GM18951 (cell line): Measurements from ENCODE around the gene SNAP25.

Source experiments
- POLR2A ChIP-seq: IDR thresholded peaks from 4 replicates; pipeline ENCODE4 v1.6.1; 2011; ENCODE audit warnings: mild to moderate bottlenecking; ENCODE audit not compliant: insufficient read length, insufficient read depth; ENCODE audit errors: extremely low read depth
- in situ Hi-C: fragments of 300-500 bp; cut with MboI; formaldehyde crosslinking; loops from one replicate; pipeline ENCODE4 v1.12.0; 2022; ENCODE audit warnings: low sequenced_read_pairs, mixed read lengths, inconsistent platforms; ENCODE audit not compliant: unreplicated experiment

The SNAP25 gene

DNA sequence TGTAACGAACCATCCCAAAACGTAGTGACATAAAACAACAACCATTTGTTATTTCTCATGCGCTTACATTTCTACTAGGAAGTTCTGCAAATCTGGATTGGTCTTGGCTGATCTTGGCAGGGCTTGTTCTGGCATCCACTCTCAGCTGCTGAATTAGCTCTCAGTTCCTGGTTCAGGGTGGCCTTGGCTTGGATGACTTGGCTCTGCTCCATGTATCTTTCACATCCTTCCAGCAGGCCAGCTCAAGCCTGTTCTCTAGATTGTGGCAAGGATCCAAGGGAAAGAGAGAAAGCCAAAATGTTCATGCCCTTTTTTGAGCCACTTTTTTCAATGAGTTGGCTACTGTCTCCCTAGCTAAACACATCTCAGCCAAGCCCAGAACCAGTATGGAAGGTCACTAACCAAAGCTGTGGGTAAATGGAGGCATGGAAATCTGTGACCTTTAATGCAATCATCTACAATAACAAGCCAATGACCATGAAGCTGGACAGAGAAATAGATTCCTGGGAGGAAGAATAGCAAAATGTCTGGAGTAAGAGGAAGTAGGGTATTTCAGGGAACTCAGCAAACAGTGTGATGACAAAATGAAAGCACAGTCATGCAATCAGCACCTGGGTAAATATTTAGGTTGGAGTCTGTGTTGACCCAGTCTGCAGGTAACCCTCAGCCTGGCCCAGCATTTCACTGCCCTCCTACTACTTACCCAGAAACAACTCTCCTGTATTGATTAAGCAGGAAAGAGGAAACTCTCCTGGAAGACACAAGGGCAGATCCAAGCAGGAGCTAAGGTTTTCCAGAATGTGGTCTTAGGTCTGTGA, 32.7 kb upstream of the SNAP25 start:
- TF ChIP-seq POLR2A: no peak
- in situ Hi-C loops: no loop called here

GRCh38 chr20:10190456-10190855, 28.2 kb upstream of the SNAP25 start:
- in situ Hi-C loops: no loop called here
- TF ChIP-seq POLR2A: no peak

- TF ChIP-seq POLR2A: no peak
Observed at GRCh38 chr20:10192171-10192570, 26.5 kb upstream of the SNAP25 start.

DNA sequence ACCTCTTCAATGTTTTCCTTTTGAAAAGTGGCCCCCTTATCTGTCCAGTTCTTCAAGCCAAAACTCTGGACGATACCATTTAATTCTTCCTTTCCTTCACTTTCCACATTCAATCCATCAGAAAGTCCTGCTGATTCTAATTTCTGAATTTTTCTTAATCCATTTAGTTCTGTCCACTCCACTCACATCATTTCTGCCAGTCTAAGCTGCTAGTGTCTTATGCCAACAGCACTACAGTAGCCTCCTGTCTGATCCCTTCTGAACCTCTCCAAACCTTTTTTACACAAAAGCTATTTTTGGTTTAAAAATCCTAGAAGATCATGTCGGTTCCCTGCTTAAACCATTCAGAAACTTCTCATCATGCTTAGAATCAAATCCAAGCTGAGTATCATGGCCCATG, 24.5 kb upstream of the SNAP25 start:
- in situ Hi-C loops: no loop called here
- TF ChIP-seq POLR2A: no peak

More at GRCh38 chr20:10192171-10192570, 26.5 kb upstream of the SNAP25 start:
- in situ Hi-C loops: no loop called here

GRCh38 chr20:10200330-10200729, 18.3 kb upstream of the SNAP25 start:
- TF ChIP-seq POLR2A: no peak
- in situ Hi-C loops: no loop called here

- in situ Hi-C loops: no loop called here
- no peak for TF ChIP-seq POLR2A
Observed at GRCh38 chr20:10201321-10201870, 17.2 kb upstream of the SNAP25 start.

DNA sequence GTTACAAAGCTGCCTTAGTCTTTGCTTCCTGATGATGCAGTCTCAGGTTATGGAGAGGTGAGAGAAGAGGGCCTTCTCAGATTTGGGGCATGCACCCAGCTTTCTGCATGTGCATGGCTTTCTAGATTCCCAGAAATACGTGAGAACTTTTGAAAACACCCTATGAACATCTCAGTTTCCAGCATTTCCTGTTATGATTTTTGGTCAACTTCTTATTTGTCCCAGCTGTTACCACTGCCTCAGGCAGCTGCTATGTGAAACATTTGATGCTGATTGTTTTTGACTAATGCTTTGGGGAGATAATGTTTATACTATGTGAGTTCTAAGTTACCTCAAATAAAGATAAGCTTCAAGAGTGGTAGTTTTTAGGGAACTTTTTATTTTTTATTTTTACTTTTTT, 9.5 kb upstream of the SNAP25 start:
- in situ Hi-C loops: no loop called here
- no peak for TF ChIP-seq POLR2A

GRCh38 chr20:10213526-10213925, 5.1 kb upstream of the SNAP25 start:
- in situ Hi-C loops: no loop called here
- TF ChIP-seq POLR2A: no peak

DNA sequence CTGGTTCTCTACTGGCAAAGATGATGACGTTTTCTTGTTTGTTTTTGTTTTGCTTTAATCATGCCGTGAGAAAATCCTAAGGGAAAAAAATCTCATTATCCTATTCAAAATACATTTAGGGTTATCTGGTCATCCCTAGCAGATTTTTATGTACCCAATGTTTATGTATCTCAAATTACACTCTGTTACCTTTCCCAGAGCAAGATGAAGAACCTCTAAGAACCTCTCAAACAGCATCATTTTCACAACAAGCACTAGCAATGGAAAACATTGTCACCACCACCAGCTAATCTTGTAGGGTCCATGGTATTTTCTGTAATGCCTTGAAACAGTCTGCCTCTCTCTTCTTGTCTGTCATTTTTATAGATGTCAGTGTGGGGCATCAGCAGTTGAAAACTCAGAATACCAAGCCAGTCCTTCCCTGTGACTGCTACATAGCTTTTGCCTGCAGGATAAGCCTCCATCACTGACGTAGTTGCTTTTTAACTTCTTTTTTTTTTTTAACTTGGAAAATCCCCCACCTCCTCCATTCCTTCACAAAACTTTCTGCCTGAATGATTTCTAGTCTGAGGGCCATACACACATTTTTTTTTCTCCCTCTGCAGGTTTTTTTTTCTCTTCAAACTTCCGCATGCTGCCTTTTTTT, 2.4 kb upstream of the SNAP25 start:
- in situ Hi-C loops: no loop called here
- no peak for TF ChIP-seq POLR2A

DNA sequence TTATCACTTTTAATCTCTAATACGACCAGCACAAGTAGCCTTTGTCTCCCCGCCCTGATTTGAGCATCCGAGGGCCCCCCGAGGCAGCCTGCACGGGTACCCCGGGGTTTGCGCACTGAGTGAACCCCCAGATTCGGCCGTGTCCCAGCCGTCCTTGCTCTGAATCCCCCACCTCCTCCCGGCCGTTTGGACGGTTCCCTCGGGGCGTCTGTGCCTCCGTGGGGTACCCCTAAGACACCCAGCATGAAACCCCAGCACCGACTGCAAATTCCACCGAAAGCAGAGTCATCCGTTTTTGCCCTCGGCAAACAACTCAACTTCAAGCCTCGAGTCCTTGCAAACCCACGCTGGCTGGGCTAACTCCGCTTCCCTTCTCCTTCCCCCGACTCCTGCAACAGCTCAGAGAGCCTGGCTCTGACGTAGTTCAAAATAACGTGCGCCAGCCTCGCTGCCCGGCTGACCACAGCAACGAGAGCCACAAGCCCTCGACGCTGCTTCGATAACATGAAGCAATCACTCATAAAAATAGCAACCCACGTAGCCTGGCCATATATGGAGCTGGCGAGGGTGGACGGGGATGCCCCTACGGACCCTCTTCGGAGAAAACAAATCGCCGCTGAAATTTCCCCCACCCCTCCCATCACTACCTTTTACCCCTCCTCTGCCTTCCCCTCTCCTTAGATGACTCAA, 764 bp upstream of the SNAP25 start:
- in situ Hi-C loops: no loop called here
- no peak for TF ChIP-seq POLR2A

DNA sequence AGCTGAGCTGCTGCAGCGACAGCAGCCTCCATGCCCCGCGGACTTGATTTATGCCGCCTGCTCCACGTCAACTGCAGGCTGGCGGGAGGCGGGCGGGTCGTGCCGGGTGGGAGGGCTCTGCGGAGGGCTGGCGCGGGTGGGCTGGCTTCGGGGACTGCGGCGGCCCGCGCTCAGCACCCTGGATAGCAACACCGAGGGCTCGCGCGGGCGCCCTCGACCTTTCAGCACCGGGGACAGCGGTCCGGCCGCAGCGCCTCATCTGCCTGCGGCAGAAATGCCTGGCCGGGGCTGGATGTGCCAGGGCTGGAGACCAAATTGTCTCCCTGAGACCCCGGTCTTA, 792 bp downstream of the SNAP25 start:
- TF ChIP-seq POLR2A: no peak
- in situ Hi-C loops: no loop called here

GRCh38 chr20:10219993-10220750, 1.5 kb downstream of the SNAP25 start:
- in situ Hi-C loops: no loop called here
- TF ChIP-seq POLR2A: no peak

- no peak for TF ChIP-seq POLR2A
Observed at GRCh38 chr20:10221021-10221420, 2.4 kb downstream of the SNAP25 start.

More at GRCh38 chr20:10221021-10221420, 2.4 kb downstream of the SNAP25 start:
- in situ Hi-C loops: no loop called here
